PC-9 (cell line): ENCODE results near the gene TSC1. TPM values are rescaled to one million over a fixed set of nuclear protein-coding genes. Genes with fewer than 3 reads are reported as not detected.
"Not testable (repeated sequence)": the region's sequence is repeated elsewhere in the genome, so short reads cannot be mapped to it uniquely, and the experiment has no call there.

Experiments
- BruUV-seq: library from RNA; stranded (reverse); fragments of 400-500 nt; replicated peaks from 2 replicates; lab custom pipeline; 2021; lab: Mats Ljungman, UMichigan
- CTCF ChIA-PET: fragments of 300-600 bp; sonication (Branson Sonifier 250); formaldehyde crosslinking; loops from one replicate; lab custom pipeline; 2022; ENCODE audit warnings: antibody characterized with exemption; lab: Charles Lee
- POLR2A ChIA-PET: fragments of 300-600 bp; sonication (Branson Sonifier 250); formaldehyde crosslinking; loops from one replicate; lab custom pipeline; 2022; ENCODE audit warnings: antibody characterized with exemption; ENCODE audit not compliant: unreplicated experiment; lab: Charles Lee
- DNase-seq, 2 experiments: peaks; one replicate each; pipeline versions ENCODE4 v3.0.0 to v3.0.0-alpha.2; 2015 to 2022; ENCODE audit warnings: mixed read lengths in 1 of 2
- H2AFZ ChIP-seq: fragments of 200-600 bp; sonication (generic); 2 replicates; pipeline ENCODE4 v1.8.1; 2017; ENCODE audit warnings: antibody characterized with exemption
- H3F3A ChIP-seq: fragments of 200-600 bp; sonication (generic); 2 replicates; pipeline ENCODE4 v1.8.1; 2017; ENCODE audit warnings: antibody characterized with exemption, mild to moderate bottlenecking, low read depth; ENCODE audit not compliant: insufficient read depth
- H3K27ac ChIP-seq: fragments of 200-600 bp; sonication (generic); 2 replicates; pipeline ENCODE4 v1.6.1; 2016; ENCODE audit warnings: mixed run types
- H3K27me3 ChIP-seq: fragments of 200-600 bp; sonication (generic); 2 replicates; pipeline ENCODE4 v1.6.1; 2016; ENCODE audit warnings: low read depth, mixed run types; ENCODE audit not compliant: insufficient read depth
- H3K36me3 ChIP-seq: fragments of 200-600 bp; sonication (generic); 2 replicates; pipeline ENCODE4 v1.6.1; 2016; ENCODE audit warnings: low read depth, mixed run types
- H3K4me1 ChIP-seq: fragments of 200-600 bp; sonication (generic); replicated peaks from 2 replicates; pipeline ENCODE4 v1.6.1; 2016; ENCODE audit warnings: mixed run types; ENCODE audit not compliant: insufficient read depth
- H3K4me2 ChIP-seq: fragments of 200-600 bp; sonication (generic); 2 replicates; pipeline ENCODE4 v1.6.1; 2017; ENCODE audit warnings: mixed run types
- H3K4me3 ChIP-seq: fragments of 200-600 bp; sonication (generic); 2 replicates; pipeline ENCODE4 v1.6.1; 2016; ENCODE audit warnings: mixed run types
- H3K79me2 ChIP-seq: fragments of 200-600 bp; sonication (generic); 2 replicates; pipeline ENCODE4 v1.6.1; 2017; ENCODE audit warnings: low read depth, mixed run types
- H3K9me2 ChIP-seq: fragments of 200-600 bp; sonication (generic); 2 replicates; pipeline ENCODE4 v1.8.1; 2017; ENCODE audit warnings: mild to moderate bottlenecking; ENCODE audit not compliant: insufficient read depth
- H3K9me3 ChIP-seq: fragments of 200-600 bp; sonication (generic); 2 replicates; pipeline ENCODE4 v1.8.1; 2016; ENCODE audit warnings: low read depth; ENCODE audit not compliant: insufficient read depth
- H4K20me1 ChIP-seq: fragments of 200-600 bp; sonication (generic); 2 replicates; pipeline ENCODE4 v1.8.1; 2017; ENCODE audit not compliant: insufficient read depth
- CTCF ChIP-seq: fragments of 200-600 bp; sonication (generic); conservative IDR thresholded peaks from 2 replicates; pipeline ENCODE4 v1.6.1; 2017; ENCODE audit warnings: mixed run types, antibody characterized with exemption, mild to moderate bottlenecking, moderate library complexity
- EZH2 ChIP-seq: fragments of 200-600 bp; sonication (generic); IDR thresholded peaks from 2 replicates; pipeline ENCODE4 v1.8.0; 2017; ENCODE audit warnings: antibody characterized with exemption, low read depth
- intact Hi-C: fragments of 100-400 bp; cut with micrococcal nuclease; formaldehyde crosslinking; loops from one replicate; pipeline ENCODE4 v1.10.0; 2022; ENCODE audit not compliant: unreplicated experiment
- total RNA-seq: library from RNA; stranded (reverse); gene quantifications from 2 replicates; pipeline ENCODE4 v1.2.3, GENCODE V29; 2021

TSC1 gene
- total RNA-seq, 1 experiment from 2014 or later = 61.0 TPM

- no TSS peak for BruUV-seq
- intact Hi-C loops = loop anchor here (5.0 kb wide), 1 partner anchor 167 kb away; no protein-coding TSS in a partner anchor
- H3K9me2 ChIP-seq = no peaks in the 10 kb centered on the region
- peaks cover 53% of the 10 kb centered on the region for H3K27me3 ChIP-seq
- ChIA-PET POLR2A (interaction anchor here (0.6 kb wide), 1 partner anchor 478 kb away, joined by 3 read pairs; no protein-coding TSS in a partner anchor), CTCF (interaction anchor here (0.7 kb wide), 1 partner anchor 299 kb away, joined by 3 read pairs; the partner anchor contains the start of gene GTF3C4)
- DNase-seq = no peak
- no peaks in the 10 kb centered on the region for H3K79me2 ChIP-seq
- H3K27ac ChIP-seq = no peak overlapping the region
- H4K20me1 ChIP-seq = no peaks in the 10 kb centered on the region
- H3K4me3 ChIP-seq = no peak overlapping the region
- H3K4me1 ChIP-seq = no peaks in the 10 kb centered on the region
- no peaks in the 10 kb centered on the region for H3F3A ChIP-seq
- H3K4me2 ChIP-seq = no peak overlapping the region
- TF ChIP-seq EZH2 (no peak), CTCF (no peak)
- H3K9me3 ChIP-seq = no peaks in the 10 kb centered on the region
- H2AFZ ChIP-seq = no peak overlapping the region
- no peaks in the 10 kb centered on the region for H3K36me3 ChIP-seq
Measured at GRCh38 chr9:132969783-132970182, 25.4 kb upstream of the TSC1 start.

GRCh38 chr9:132967908-132968307 lies 23.5 kb upstream of the TSC1 start:
- H2AFZ ChIP-seq, H3K4me1 ChIP-seq, H3K4me3 ChIP-seq, DNase-seq, H3K9me2 ChIP-seq, H3K4me2 ChIP-seq, H3K79me2 ChIP-seq, BruUV-seq, H4K20me1 ChIP-seq, H3K27ac ChIP-seq, POLR2A ChIA-PET, H3K9me3 ChIP-seq, CTCF ChIA-PET, H3K36me3 ChIP-seq, H3F3A ChIP-seq, intact Hi-C loops: not testable (repeated sequence)
- H3K27me3 ChIP-seq = peaks cover 43% of the 10 kb centered on the region

- H2AFZ ChIP-seq = no peak overlapping the region
- H3F3A ChIP-seq = no peaks in the 10 kb centered on the region
- intact Hi-C loops = no loop called here
- TF ChIP-seq EZH2 = no peak
- no peak for TF ChIP-seq CTCF
- ChIA-PET CTCF (interaction anchor here (0.7 kb wide), 1 partner anchor 716 kb away, joined by 6 read pairs; no protein-coding TSS in a partner anchor), POLR2A (no interaction called here)
- no peak for DNase-seq
- no peaks in the 10 kb centered on the region for H4K20me1 ChIP-seq
- H3K36me3 ChIP-seq = no peaks in the 10 kb centered on the region
- H3K27me3 ChIP-seq = peaks cover 39% of the 10 kb centered on the region
- H3K4me2 ChIP-seq = no peak overlapping the region
- no peak overlapping the region for H3K27ac ChIP-seq
- no peaks in the 10 kb centered on the region for H3K9me2 ChIP-seq
- no peaks in the 10 kb centered on the region for H3K4me1 ChIP-seq
- no peaks in the 10 kb centered on the region for H3K79me2 ChIP-seq
- H3K4me3 ChIP-seq = no peak overlapping the region
- no TSS peak for BruUV-seq
- no peaks in the 10 kb centered on the region for H3K9me3 ChIP-seq
Measured at GRCh38 chr9:132965478-132965877, 21.1 kb upstream of the TSC1 start.

GRCh38 chr9:132961002-132961401 lies 16.6 kb upstream of the TSC1 start:
- CTCF ChIA-PET = no interaction called here
- Histone ChIP-seq H3K27ac (no peak overlapping the region), H2AFZ (no peak overlapping the region), H3K9me2 (no peaks in the 10 kb centered on the region), H3K4me1 (no peaks in the 10 kb centered on the region), H3K36me3 (no peaks in the 10 kb centered on the region), H3F3A (no peaks in the 10 kb centered on the region), H3K4me3 (no peak overlapping the region), H3K79me2 (no peaks in the 10 kb centered on the region), H3K9me3 (no peaks in the 10 kb centered on the region), H3K4me2 (no peak overlapping the region), H3K27me3 (peaks cover 18% of the 10 kb centered on the region), H4K20me1 (no peaks in the 10 kb centered on the region)
- TF ChIP-seq CTCF = no peak
- no peak for TF ChIP-seq EZH2
- POLR2A ChIA-PET = no interaction called here
- no TSS peak for BruUV-seq
- intact Hi-C loops = no loop called here
- no peak for DNase-seq
